ENCODE results near the gene SAG.

DNA sequence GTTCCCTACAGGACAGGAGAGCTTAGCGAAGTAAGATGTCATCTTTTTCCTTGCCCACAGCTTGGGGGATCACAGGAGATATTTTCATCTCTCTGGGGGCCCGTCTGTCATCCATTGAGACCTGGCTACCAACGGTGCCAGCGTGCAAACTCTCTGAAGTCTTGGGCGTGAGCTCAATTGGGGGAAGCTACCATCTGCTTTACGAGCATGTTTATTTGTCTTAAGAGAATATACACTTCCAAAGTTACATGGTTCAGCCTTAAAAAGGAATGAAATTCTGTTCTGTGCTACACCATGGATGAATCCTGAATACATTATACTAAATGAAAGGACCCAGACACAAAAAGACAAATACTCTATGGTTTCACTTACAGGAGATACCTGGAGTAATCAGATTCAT, 13.6 kb downstream of the SAG start:
- TF ChIP-seq, protein P1, sequence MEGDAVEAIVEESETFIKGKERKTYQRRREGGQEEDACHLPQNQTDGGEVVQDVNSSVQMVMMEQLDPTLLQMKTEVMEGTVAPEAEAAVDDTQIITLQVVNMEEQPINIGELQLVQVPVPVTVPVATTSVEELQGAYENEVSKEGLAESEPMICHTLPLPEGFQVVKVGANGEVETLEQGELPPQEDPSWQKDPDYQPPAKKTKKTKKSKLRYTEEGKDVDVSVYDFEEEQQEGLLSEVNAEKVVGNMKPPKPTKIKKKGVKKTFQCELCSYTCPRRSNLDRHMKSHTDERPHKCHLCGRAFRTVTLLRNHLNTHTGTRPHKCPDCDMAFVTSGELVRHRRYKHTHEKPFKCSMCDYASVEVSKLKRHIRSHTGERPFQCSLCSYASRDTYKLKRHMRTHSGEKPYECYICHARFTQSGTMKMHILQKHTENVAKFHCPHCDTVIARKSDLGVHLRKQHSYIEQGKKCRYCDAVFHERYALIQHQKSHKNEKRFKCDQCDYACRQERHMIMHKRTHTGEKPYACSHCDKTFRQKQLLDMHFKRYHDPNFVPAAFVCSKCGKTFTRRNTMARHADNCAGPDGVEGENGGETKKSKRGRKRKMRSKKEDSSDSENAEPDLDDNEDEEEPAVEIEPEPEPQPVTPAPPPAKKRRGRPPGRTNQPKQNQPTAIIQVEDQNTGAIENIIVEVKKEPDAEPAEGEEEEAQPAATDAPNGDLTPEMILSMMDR (IDR thresholded peaks at IDR 0.05; ENCODE audit: poor library complexity): no peak
- TF ChIP-seq EZH2 (IDR thresholded peaks at IDR 0.05; ENCODE audit: borderline replicate concordance): no peak

Data from hepatocyte (in vitro differentiated cells).